HEK293 (cell line): ENCODE measurements around the gene EHD3.
"Not testable (repeated sequence)": the region's sequence is repeated elsewhere in the genome, so short reads cannot be mapped to it uniquely, and the experiment has no call there.

Experiments used
- CTCF ChIA-PET: fragments of 350-600 bp; formaldehyde crosslinking; extraction: SDS; loops from one replicate; lab custom pipeline; 2021; ENCODE audit warnings: antibody characterized with exemption; lab: Yijun Ruan, JAX
- POLR2A ChIA-PET: fragments of 300-600 bp; formaldehyde crosslinking; extraction: SDS; loops from one replicate; lab custom pipeline; 2020; ENCODE audit warnings: antibody characterized with exemption, inconsistent platforms; lab: Yijun Ruan, JAX
- H3K27ac ChIP-seq: fragments of 200-500 bp; sonication (Bioruptor generic); 2 replicates; pipeline ENCODE4 v1.5.1; 2014; ENCODE audit warnings: low read depth, low read length, control low read depth, inconsistent platforms; ENCODE audit errors: extremely low read depth
- H3K36me3 ChIP-seq, 2 experiments: fragments of 200-500 bp in 1 of 2; sonication (Bioruptor generic) in 1 of 2; 1 replicate in 1 of 2; 2 replicates in 1 of 2; pipeline ENCODE4 v1.5.1; 2014 to 2017; ENCODE audit warnings: inconsistent platforms in 2 of 2, low read length in 2 of 2; ENCODE audit not compliant: control insufficient read depth in 2 of 2, insufficient read depth in 1 of 2
- H3K4me1 ChIP-seq: fragments of 200-500 bp; sonication (Bioruptor generic); 2 replicates; pipeline ENCODE4 v1.5.1; 2014; ENCODE audit warnings: mild to moderate bottlenecking, low read length, inconsistent platforms; ENCODE audit not compliant: control insufficient read depth, insufficient read depth
- H3K4me3 ChIP-seq: 2 replicates; pipeline ENCODE4 v1.5.1; 2011; ENCODE audit warnings: low read depth, mild to moderate bottlenecking, control low read depth, low read length, moderate library complexity
- H3K9me3 ChIP-seq: fragments of 200-500 bp; sonication (Bioruptor generic); 2 replicates; pipeline ENCODE4 v1.5.1; 2014; ENCODE audit warnings: low read depth, low read length, inconsistent platforms; ENCODE audit not compliant: control insufficient read depth, insufficient read depth
- ATF2 ChIP-seq: fragments of 450-650 bp; formaldehyde crosslinking; IDR thresholded peaks from 2 replicates; pipeline ENCODE4 v1.5.1; 2016; ENCODE audit warnings: missing biosample characterization, missing genetic modification characterization, low read depth
- FEZF1 ChIP-seq: fragments of 450-650 bp; formaldehyde crosslinking; IDR thresholded peaks from 2 replicates; pipeline ENCODE4 v1.5.1; 2016; ENCODE audit warnings: missing biosample characterization, missing genetic modification characterization
- HOXA7 ChIP-seq: sonication (generic); formaldehyde crosslinking; IDR thresholded peaks from 2 replicates; pipeline ENCODE4 v1.8.1; 2022; ENCODE audit warnings: missing genetic modification reagents, borderline replicate concordance
- PRDM1 ChIP-seq: fragments of 450-650 bp; formaldehyde crosslinking; IDR thresholded peaks from 2 replicates; pipeline ENCODE4; 2016; ENCODE audit warnings: missing biosample characterization, missing genetic modification characterization
- PRDM4 ChIP-seq: fragments of 450-650 bp; formaldehyde crosslinking; IDR thresholded peaks from 2 replicates; pipeline ENCODE4 v1.5.1; 2017; ENCODE audit warnings: missing biosample characterization, missing genetic modification characterization
- SALL2 ChIP-seq: fragments of 450-650 bp; formaldehyde crosslinking; IDR thresholded peaks from 2 replicates; pipeline ENCODE4 v1.5.0; 2017; ENCODE audit warnings: missing biosample characterization, mild to moderate bottlenecking, missing genetic modification characterization, borderline replicate concordance
- ZBTB20 ChIP-seq: fragments of 450-650 bp; formaldehyde crosslinking; IDR thresholded peaks from 2 replicates; pipeline ENCODE4 v1.5.1; 2016; ENCODE audit warnings: missing biosample characterization, missing genetic modification characterization
- ZBTB6 ChIP-seq: fragments of 450-650 bp; formaldehyde crosslinking; IDR thresholded peaks from 2 replicates; pipeline ENCODE4 v1.5.1; 2017; ENCODE audit warnings: missing biosample characterization, missing genetic modification characterization
- ZNF132 ChIP-seq: fragments of 450-650 bp; formaldehyde crosslinking; IDR thresholded peaks from 2 replicates; pipeline ENCODE4 v1.5.1; 2017; ENCODE audit warnings: missing biosample characterization, missing genetic modification characterization, borderline replicate concordance
- ZNF148 ChIP-seq: fragments of 450-650 bp; formaldehyde crosslinking; IDR thresholded peaks from 2 replicates; pipeline ENCODE4 v1.5.0; 2017; ENCODE audit warnings: missing biosample characterization, missing genetic modification characterization, borderline replicate concordance
- ZNF2 ChIP-seq: fragments of 450-650 bp; formaldehyde crosslinking; IDR thresholded peaks from 2 replicates; pipeline ENCODE4 v1.5.1; 2016; ENCODE audit warnings: missing biosample characterization, missing genetic modification characterization
- ZNF248 ChIP-seq: fragments of 450-650 bp; formaldehyde crosslinking; IDR thresholded peaks from 2 replicates; pipeline ENCODE4 v1.5.1; 2017; ENCODE audit warnings: missing biosample characterization, missing genetic modification characterization
- ZNF426 ChIP-seq: fragments of 450-650 bp; formaldehyde crosslinking; IDR thresholded peaks from 2 replicates; pipeline ENCODE4 v1.5.1; 2017; ENCODE audit warnings: missing biosample characterization, missing genetic modification characterization, mild to moderate bottlenecking, inconsistent platforms, moderate library complexity
- ZNF544 ChIP-seq: fragments of 450-650 bp; formaldehyde crosslinking; IDR thresholded peaks from 2 replicates; pipeline ENCODE4 v1.5.0; 2017; ENCODE audit warnings: missing biosample characterization, missing genetic modification characterization
- ZNF571 ChIP-seq: fragments of 450-650 bp; formaldehyde crosslinking; IDR thresholded peaks from 2 replicates; pipeline ENCODE4 v1.5.0; 2017; ENCODE audit warnings: missing biosample characterization, missing genetic modification characterization
- ZNF596 ChIP-seq: fragments of 450-650 bp; IDR thresholded peaks from 2 replicates; pipeline ENCODE4 v1.5.0; 2018; ENCODE audit warnings: missing biosample characterization, mild to moderate bottlenecking, missing genetic modification characterization, moderate library complexity
- ZNF747 ChIP-seq: fragments of 450-650 bp; formaldehyde crosslinking; IDR thresholded peaks from 2 replicates; pipeline ENCODE4 v1.5.1; 2016; ENCODE audit warnings: missing biosample characterization, missing genetic modification characterization
- ZNF76 ChIP-seq: fragments of 450-650 bp; formaldehyde crosslinking; IDR thresholded peaks from 2 replicates; pipeline ENCODE4; 2016; ENCODE audit warnings: low read depth, missing biosample characterization, missing genetic modification characterization, borderline replicate concordance
- ZNF785 ChIP-seq: fragments of 450-650 bp; formaldehyde crosslinking; IDR thresholded peaks from 2 replicates; pipeline ENCODE4 v1.5.1; 2016; ENCODE audit warnings: missing biosample characterization, missing genetic modification characterization
- ZSCAN23 ChIP-seq: fragments of 450-650 bp; formaldehyde crosslinking; IDR thresholded peaks from 2 replicates; pipeline ENCODE4 v1.5.1; 2016; ENCODE audit warnings: missing biosample characterization, missing genetic modification characterization

The EHD3 gene

GRCh38 chr2:31282634-31283033 lies 48.7 kb downstream of the EHD3 start:
- no peak for TF ChIP-seq ZNF785 (tag by site-specific recombination)
- no peak for TF ChIP-seq ZNF248 (tag by site-specific recombination)
- TF ChIP-seq ZNF2 (tag by site-specific recombination) = no peak
- no peak for TF ChIP-seq SALL2 (tag by site-specific recombination)
- TF ChIP-seq ZNF544 = no peak
- TF ChIP-seq ZNF148 (tag by site-specific recombination) = no peak
- TF ChIP-seq PRDM4 (tag by site-specific recombination) = no peak
- no peak for TF ChIP-seq ZBTB20 (tag by site-specific recombination)
- no peak for TF ChIP-seq FEZF1 (tag by site-specific recombination)
- no peak for TF ChIP-seq ZNF426 (tag by site-specific recombination)
- no peak for TF ChIP-seq ATF2 (tag by site-specific recombination)
- TF ChIP-seq PRDM1 = no peak
- TF ChIP-seq ZBTB6 (tag by site-specific recombination) = no peak
- no peak for TF ChIP-seq HOXA7 (CRISPR knock-in tag)
- TF ChIP-seq ZNF571 = no peak
- TF ChIP-seq ZNF747 (tag by site-specific recombination) = no peak
- TF ChIP-seq ZNF132 (tag by site-specific recombination) = no peak
- TF ChIP-seq ZSCAN23 (tag by site-specific recombination) = no peak
- no peak for TF ChIP-seq ZNF76 (tag by site-specific recombination)
- no peak for TF ChIP-seq ZNF596
- Histone ChIP-seq H3K4me3 (no peak overlapping the region), H3K4me1 (0 out of 2 replicates have a peak, but pooled peaks cover 1% of the 10 kb centered on the region), H3K36me3 (no peaks in the 10 kb centered on the region), H3K9me3 (no peaks in the 10 kb centered on the region), H3K27ac (no peak overlapping the region)
- CTCF ChIA-PET = interaction anchor here (0.6 kb wide), 1 partner anchor 161 kb away, joined by 3 read pairs; no protein-coding TSS in a partner anchor
- POLR2A ChIA-PET = no interaction called here

- POLR2A ChIA-PET, H3K27ac ChIP-seq, H3K36me3 ChIP-seq, H3K9me3 ChIP-seq, H3K4me3 ChIP-seq, H3K4me1 ChIP-seq: not testable (repeated sequence)
- CTCF ChIA-PET = interaction anchor here (0.6 kb wide), 1 partner anchor 160 kb away, joined by 3 read pairs; no protein-coding TSS in a partner anchor
These were observed 49.4 kb downstream of the EHD3 start for GRCh38 chr2:31283193-31283919.
